HG02938 (cell line): ENCODE data around the gene FAM72C.
"Not testable (repeated sequence)": the region's sequence is repeated elsewhere in the genome, so short reads cannot be mapped to it uniquely, and the experiment has no call there.

Experiments used
- ATAC-seq: cut with Tn5 transposase; IDR thresholded peaks from one replicate; pipeline ENCODE4 v1.9.1; 2021; ENCODE audit warnings: mild to moderate bottlenecking, moderate library complexity; ENCODE audit not compliant: unreplicated experiment

Gene FAM72C

DNA sequence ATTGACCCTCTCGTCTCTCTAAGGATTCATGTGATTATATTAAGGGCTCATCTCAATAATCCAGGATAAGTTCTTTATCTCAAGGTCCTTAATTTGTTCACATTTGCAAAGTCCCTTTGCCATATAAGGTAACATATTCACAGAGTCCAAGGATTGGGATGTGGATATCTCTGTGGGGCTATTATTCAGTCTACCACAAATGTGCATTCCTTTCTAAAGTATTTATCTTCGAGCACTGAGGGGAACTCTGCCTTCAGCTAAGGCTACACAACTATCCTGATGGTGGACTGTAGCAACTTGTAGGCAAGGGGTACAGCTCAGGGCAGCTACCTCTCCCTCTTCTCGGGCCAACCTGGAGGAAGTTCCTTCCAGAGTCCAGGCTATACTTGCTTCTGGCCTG is 53.2 kb downstream of the FAM72C start:
- ATAC-seq = not testable (repeated sequence)

DNA sequence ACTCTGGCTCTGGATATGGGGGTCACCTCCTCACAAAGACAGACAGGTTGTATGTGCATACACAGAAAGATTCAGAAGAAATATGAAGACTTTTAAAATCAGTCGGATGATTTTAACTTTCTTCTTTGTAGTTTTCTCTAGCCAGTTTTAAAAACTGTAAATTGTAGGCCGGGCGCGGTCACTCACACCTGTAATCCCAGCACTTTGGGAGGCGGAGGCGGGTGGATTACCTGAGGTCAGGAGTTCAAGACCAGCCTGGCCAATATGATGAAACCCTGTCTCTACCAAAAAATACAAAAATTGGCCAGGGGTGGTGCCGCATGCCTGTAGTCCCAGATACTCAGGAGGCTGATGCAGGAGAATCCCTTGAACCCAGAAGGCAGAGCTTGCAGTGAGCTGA is 58.1 kb downstream of the FAM72C start:
- ATAC-seq = not testable (repeated sequence)
